ENCODE measurements around the gene NAALADL2.

- TF ChIP-seq POLR2A (IDR thresholded peaks at IDR 0.05): no peak
- TF ChIP-seq, protein P1, sequence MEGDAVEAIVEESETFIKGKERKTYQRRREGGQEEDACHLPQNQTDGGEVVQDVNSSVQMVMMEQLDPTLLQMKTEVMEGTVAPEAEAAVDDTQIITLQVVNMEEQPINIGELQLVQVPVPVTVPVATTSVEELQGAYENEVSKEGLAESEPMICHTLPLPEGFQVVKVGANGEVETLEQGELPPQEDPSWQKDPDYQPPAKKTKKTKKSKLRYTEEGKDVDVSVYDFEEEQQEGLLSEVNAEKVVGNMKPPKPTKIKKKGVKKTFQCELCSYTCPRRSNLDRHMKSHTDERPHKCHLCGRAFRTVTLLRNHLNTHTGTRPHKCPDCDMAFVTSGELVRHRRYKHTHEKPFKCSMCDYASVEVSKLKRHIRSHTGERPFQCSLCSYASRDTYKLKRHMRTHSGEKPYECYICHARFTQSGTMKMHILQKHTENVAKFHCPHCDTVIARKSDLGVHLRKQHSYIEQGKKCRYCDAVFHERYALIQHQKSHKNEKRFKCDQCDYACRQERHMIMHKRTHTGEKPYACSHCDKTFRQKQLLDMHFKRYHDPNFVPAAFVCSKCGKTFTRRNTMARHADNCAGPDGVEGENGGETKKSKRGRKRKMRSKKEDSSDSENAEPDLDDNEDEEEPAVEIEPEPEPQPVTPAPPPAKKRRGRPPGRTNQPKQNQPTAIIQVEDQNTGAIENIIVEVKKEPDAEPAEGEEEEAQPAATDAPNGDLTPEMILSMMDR (IDR thresholded peaks at IDR 0.05): no peak
These were observed 353.8 kb downstream of the NAALADL2 start for GRCh38 chr3:175212896-175213295.
